Pericardium fibroblast (primary cell): ENCODE results near the gene BMP8B. TPM values are rescaled to one million over a fixed set of nuclear protein-coding genes. Genes with fewer than 3 reads are reported as not detected.

ENCODE experiments used
- total RNA-seq: library from RNA; depleted of rRNA; stranded (reverse); fragments of >200 nt; gene quantifications from 2 replicates; pipeline ENCODE4 v1.2.3, GENCODE V29; 2015

BMP8B gene, protein sequence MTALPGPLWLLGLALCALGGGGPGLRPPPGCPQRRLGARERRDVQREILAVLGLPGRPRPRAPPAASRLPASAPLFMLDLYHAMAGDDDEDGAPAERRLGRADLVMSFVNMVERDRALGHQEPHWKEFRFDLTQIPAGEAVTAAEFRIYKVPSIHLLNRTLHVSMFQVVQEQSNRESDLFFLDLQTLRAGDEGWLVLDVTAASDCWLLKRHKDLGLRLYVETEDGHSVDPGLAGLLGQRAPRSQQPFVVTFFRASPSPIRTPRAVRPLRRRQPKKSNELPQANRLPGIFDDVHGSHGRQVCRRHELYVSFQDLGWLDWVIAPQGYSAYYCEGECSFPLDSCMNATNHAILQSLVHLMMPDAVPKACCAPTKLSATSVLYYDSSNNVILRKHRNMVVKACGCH
- total RNA-seq = not detected in 2 replicates

DNA sequence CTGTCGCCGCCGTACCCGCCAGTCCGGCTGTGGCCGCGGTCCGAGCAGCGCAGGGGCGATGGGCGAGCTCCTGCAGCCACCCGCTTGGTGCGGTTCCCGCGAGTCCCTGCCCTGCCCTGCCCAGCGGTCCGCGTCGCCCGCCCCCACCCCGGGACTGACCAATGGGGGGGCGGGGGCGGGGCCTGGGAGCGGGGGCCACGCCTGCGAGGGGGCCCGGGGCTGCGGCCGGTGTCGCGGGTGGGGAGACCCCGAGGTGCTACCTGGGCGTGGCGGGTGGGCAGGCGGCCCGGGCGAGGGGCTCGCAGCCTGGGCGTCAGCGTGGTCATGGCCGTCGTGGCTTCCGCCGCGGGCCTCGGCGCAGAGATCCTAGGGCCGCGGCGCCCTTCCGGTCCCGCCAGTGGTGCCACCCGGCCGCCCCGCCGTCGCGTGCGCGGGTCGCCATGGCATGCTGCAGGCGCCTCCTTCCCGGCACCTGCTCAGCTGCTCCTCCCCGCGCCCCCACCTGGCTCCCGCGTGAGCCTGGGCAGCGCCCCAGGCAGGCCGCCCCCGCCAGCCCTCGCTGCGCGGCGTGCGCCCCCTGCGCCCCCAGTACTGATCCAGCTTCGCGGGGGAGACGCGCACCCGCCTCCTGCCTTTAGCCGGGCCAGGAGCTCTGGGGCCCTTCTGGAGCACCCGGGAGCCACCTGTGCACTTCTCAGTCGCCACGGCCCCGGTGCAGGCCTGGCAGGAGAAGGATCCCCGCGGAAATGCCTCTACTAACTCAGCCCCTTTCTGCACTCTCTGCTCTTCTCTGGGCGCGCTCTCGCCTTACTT lies at the start of gene BMP8B:
BMP8B (minus strand) TSS at position 108 of the 813 bp plus-strand sequence. CDS start 380 bp downstream, outside the sequence.

DNA sequence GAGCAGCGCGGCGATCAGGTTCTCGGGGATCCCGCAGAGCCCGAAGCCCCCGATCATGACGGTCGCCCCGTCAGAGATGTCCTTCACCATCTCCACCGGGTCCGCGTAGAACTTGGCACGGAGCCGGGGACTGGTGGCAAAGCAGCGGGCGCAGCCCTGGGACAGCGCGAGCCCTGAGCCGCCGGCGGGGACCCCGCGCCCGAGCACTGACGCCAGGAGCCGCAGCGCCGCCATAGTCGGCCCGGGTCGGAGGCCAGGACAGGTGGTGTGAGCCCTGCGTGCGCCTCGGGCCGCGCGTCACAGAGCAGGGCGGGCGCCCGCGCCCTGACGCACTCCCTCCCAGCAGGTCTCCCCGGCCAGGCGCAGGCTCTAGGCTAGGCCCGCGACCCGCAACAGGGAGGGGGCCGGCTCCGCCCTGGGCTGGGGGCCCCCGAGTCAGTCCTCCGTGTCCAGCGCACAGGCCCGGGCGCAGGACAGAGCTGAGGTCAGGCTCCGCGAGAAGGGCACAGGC lies 17.6 kb downstream of the BMP8B start, which contains the start of gene OXCT2:
OXCT2 (minus strand) TSS at position 327 of the 511 bp plus-strand sequence; CDS start at position 234, 93 bp downstream.

DNA sequence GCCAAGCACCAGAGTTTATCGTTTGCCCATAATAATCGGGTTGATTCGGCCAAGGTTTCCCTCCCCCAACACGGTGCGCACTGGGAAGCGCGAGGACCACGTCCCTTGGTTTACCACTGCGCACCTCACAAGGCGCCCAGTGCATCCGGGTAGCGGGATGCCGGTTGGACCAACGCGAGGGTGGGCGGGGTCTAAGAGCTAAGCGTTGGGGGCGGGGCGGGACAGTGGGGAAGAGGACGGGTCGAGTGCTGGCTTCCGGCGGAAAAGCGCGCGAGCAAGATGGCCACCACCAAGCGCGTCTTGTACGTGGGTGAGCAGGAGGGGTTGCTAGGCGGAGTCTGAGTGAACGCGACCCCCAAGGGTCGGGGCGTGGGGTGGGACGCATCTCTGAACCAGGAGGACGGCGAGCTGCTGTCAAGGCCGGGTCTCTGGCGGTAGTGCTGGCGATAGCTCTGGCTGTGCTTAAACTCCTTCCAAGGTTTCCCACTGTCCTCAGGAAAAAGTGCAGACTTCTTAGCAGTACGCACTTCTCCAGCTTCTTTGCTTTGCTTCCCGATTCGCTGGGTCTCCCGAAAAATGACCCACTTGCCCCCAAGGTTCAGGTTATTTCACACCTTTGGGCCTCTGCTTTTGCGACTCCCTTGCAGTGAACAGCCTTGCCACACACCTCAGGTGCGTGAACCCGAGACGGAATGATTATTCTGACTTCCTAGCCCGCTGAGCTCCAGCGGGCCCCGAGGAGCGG lies 49.9 kb downstream of the BMP8B start, which contains the start of gene PPIE:
PPIE (plus strand) TSS at position 261 of the 745 bp plus-strand sequence; CDS start at position 280, 19 bp downstream.

Other genes with a start within 250 kb of the BMP8B start
- 190 and 301 TPM in 2 replicates for gene PABPC4, start 212.1 kb downstream of the BMP8B start, total RNA-seq
- gene HEYL, start 149.2 kb downstream of the BMP8B start, total RNA-seq = 0.85 and 1.1 TPM in 2 replicates
- gene NT5C1A, start 116.8 kb downstream of the BMP8B start, total RNA-seq = not detected in 2 replicates
- gene HPCAL4, start 97.4 kb downstream of the BMP8B start, total RNA-seq = 0.12 TPM in 1 of 2 replicates, not detected in the other
- 31.2 and 38.7 TPM in 2 replicates for gene PPIE, start 50.0 kb downstream of the BMP8B start, total RNA-seq
- 0.09 and 1.3 TPM in 2 replicates for gene OXCT2, start 17.5 kb downstream of the BMP8B start, total RNA-seq
- gene TRIT1, start 94.6 kb upstream of the BMP8B start, total RNA-seq = 6.9 and 13.1 TPM in 2 replicates
- gene MYCL, start 113.1 kb upstream of the BMP8B start, total RNA-seq = 0.68 TPM in 1 of 2 replicates, not detected in the other
- gene MFSD2A, start 166.3 kb upstream of the BMP8B start, total RNA-seq = 2.8 and 7.2 TPM in 2 replicates